Subcutaneous adipose tissue (tissue), 4 donors: ENCODE data around the gene URGCP. TPM values are rescaled to one million over a fixed set of nuclear protein-coding genes. Genes with fewer than 3 reads are reported as not detected.

Source experiments
- total RNA-seq, 4 donors: library from RNA; depleted of rRNA; stranded (reverse); fragments of >200 nt; gene quantifications; one replicate each; pipeline ENCODE4 v1.1.0, GENCODE V29; 2016
- TF ChIP-seq, protein P1 (sequence below): fragments of 450-650 bp; IDR thresholded peaks from one replicate; pipeline ENCODE4 v1.5.1; 2016; ENCODE audit warnings: low read depth, mild to moderate bottlenecking, control low read depth, antibody characterized with exemption, moderate library complexity

Gene URGCP
- total RNA-seq, 4 donors from 2014 or later = 16.7 to 29.1 (median 26.1) TPM

DNA sequence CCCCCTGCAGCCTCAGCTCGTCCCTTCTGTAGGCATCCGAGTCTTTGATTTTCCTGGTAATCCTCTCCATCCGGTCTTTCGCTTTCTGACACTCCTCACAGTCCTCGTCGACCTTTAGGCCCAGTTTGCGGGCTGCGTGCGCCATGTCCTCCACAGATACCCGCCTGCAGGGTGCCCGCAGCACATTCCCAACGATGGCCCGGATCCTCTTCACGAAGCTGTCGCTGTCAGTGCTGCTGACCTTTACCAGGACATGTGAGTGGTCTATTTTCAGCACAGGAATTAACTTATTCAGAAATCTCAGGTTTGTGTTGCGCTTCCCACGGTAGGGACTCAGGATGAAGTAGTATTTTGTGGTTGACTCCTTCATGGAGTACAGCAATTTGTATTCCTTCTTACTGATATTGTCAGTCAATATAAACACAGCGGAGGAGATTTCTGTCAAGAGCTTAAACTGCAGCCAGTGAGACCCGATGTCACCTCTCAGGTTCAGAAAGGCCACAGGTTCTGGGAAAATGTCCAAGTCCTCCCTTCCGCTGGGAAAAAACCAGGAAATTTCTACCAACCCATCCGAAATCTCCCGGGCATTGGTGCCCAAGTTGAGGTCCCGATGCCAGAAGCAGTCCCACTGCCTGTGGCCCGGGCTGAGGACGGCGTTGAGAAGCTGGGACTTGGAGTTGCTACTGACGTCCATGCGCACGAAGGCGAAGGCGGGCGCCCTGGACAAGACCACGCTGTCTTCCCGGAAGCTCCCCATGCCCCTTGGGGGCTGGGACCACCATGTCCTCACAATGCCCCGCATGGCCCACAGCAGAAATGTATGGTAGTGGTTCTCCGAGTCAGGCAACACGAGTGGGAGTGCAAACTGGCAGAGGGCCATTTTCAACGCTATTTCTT lies 28.2 kb downstream of the URGCP start:
- TF ChIP-seq, protein P1, sequence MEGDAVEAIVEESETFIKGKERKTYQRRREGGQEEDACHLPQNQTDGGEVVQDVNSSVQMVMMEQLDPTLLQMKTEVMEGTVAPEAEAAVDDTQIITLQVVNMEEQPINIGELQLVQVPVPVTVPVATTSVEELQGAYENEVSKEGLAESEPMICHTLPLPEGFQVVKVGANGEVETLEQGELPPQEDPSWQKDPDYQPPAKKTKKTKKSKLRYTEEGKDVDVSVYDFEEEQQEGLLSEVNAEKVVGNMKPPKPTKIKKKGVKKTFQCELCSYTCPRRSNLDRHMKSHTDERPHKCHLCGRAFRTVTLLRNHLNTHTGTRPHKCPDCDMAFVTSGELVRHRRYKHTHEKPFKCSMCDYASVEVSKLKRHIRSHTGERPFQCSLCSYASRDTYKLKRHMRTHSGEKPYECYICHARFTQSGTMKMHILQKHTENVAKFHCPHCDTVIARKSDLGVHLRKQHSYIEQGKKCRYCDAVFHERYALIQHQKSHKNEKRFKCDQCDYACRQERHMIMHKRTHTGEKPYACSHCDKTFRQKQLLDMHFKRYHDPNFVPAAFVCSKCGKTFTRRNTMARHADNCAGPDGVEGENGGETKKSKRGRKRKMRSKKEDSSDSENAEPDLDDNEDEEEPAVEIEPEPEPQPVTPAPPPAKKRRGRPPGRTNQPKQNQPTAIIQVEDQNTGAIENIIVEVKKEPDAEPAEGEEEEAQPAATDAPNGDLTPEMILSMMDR = no peak

- TF ChIP-seq, protein P1 = no peak
Measured at GRCh38 chr7:43876976-43877745, 29.2 kb downstream of the URGCP start.

- TF ChIP-seq, protein P1 = no peak
Measured at GRCh38 chr7:43876241-43876640, 30.2 kb downstream of the URGCP start.

DNA sequence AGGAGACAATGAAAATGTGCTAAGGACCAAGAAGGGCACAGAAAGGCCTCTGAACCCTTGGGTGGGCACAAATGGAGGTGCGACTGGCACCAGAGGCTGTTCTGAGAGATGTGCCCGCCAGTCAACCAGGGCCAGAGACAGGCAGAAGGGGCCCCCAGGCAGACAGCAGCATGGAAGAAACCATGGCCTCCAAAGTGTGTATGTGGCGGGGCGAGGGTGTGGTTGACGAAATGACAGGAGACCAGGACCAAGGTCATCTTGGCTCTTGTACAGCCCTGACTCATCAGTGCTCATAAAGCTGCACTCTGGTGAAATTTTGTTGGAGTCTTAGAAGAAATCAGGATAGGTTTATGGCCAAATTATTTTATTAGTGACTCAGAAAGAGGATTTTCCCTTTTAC lies 33.1 kb downstream of the URGCP start:
- TF ChIP-seq, protein P1 = no peak

DNA sequence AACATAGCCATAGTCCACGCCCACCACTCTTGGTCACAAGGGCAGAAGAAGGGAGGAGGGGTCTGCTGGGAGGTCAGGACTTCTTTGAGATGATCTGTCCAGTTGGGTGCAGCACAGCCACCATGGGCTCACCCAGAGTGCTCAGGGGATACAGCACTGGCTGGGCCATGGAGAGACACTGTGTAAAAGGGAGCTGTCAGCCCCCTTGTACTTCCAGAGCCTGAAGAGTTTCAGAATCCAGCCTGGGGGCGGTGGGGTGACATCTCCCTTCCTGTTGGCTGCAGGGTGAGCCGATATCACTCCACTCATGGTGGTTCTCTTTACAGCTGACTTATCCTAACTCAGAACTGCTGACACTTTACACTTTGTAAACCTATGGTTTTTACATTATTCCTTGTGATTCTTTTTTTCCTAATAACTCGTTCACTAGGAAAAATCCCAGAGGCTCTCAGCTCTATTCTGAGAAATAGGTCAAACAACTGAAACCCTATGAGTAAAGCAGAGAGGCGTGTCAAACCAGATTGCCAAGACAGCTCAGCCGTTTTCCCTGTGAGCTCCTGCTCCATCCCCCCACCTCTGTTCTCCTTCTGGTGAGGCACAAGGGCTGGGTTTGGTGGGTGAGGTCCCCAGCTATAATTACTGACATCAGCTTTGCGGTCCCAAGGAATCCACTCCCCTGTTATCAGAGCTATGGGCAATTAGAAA lies 33.8 kb downstream of the URGCP start:
- TF ChIP-seq, protein P1 = no peak

DNA sequence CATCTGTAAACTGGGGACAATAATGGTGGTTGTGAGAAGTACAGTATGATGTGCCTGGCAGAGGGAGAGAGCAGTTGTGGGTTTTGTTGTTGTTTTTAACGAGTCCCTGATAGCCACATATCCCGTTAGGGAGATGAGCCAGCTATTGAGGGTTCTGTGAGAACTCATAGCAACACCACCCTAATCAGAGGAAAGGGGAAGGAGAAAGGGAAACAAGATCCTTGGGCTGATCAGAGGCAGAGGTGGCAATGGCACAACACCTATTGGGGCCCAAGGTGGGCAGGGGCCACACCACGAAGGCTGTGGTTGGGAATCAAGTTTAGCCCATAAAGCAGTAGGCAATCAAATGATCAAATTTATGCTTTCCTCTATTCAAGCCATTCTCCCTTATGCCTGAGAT lies 35.3 kb downstream of the URGCP start:
- TF ChIP-seq, protein P1 = no peak

GRCh38 chr7:43870316-43870715 lies 36.1 kb downstream of the URGCP start:
- TF ChIP-seq, protein P1 = no peak
